CD4-positive, alpha-beta T cell treated with Interferon gamma for 1 hour (primary cell): ENCODE measurements around the gene CNTNAP2.
"Not testable (repeated sequence)": the region's sequence is repeated elsewhere in the genome, so short reads cannot be mapped to it uniquely, and the experiment has no call there.

ENCODE experiments used
- DNase-seq: peaks from one replicate; pipeline ENCODE4 v3.0.0-alpha.2; 2020

Gene CNTNAP2

DNA sequence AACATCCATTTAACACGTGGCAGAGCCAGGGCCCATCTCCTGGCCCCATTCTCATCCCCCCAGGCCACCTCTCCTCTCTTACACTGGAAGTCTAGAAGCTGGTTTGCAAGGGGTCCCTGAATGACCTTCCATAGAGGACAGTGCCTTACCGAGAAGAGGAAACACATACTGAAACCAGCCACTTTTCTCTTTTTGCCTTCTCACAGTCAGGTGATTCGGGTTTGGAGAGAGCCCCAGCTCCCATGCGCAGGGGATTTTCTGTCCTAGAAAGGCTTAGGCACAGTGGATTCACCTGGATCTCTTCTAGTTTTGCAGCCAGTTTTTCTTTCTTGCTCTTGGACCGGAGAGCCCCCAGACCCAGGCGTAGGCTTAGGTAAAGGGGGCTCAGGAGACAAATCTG lies 2139.8 kb downstream of the CNTNAP2 start:
- no peak for DNase-seq

DNA sequence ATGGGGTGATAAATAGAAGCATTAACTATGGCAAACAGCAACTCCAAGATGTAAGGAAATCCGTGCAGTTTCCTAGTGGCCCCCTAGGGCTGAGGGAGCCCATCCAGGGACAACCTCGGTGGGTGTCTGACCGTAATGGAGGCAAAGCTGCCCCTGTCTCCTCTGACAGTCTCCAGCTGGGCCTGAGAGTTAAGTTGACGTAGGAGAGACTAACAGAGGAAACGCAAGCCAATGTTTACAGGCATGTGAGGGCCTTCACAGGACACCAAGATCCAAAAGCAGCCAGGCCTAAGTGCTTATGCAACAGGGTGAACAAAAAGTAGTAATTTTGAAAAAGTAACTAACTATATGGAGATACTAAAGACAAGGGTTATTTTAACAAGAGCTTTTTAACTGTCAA lies 2144.0 kb downstream of the CNTNAP2 start:
- DNase-seq: no peak

DNA sequence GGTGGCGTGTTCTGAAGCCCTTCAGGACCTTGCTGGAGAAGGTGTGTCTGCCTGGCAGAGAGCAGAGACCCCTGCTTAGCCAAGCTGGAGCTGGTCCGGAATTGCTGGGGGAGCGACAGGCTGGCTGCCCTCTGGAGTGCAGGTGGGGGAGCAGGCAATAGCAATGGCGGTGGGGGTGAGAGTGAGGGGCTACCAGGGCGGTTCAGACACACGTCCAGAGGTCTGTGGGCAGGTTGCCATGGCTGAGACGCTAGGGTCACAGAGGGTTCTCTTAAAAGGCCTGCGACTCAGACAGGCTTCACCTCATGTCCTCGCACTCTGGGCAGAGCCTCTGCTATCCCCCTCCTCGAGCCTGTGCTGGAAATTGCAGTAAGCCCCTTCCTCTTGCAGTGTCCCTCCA lies 2144.9 kb downstream of the CNTNAP2 start:
- no peak for DNase-seq

DNA sequence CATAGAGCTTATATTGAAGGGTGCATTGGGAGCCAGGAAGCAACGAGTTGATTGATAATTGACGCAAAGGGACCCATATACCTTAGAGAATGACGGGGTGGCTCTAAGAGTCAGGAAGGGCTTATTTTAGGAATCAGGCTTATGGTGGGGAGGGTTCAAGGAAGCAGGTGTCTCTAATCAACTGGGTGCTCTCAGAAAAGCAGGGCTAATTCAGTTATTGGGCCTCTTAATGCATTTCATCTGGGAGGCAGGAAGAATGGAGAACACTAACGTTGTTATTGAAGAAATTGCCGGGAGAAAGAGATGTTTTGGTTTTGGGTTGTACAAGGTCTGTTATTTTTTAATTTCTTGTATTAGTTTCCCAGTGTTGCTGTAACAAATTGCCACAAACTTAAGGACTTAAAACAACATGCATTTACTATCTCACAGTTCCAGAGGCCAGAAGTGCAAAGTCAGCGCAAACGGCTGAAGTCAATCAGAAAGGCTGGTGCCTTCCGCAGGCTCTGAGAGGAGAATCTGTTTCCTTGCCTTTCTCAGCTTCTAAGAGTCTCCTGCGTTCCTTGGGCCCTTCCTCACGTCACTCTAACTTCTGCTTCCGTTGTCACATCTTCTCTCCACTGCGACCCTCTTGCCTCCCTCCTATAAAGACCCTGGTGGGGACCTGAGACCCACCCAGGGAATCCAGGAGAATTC lies 2145.5 kb downstream of the CNTNAP2 start:
- no peak for DNase-seq

DNA sequence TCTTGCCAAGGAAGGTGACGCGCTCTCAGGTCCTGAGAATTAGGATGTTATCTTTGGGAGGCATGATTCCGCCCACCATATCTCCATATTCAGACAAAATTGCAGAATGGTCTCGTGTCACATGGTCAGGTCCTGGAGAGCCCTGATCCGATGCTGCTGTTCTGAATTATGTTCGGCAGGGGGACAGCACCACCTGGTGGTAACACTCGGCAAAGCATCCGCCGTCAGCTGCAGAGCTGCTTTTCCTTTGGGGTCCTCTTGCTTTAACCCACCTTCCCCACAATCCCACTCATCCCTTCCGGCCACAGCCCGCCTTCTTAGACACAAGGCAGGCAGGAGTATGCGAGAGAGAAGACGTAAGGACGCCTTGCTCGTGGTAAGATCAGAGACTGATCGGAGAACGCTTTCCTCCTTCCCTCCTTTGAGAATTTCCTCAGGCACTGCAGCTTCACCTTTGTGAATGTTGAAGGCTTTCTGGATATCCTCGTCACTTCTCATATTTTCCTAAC lies 2146.2 kb downstream of the CNTNAP2 start:
- DNase-seq: peak; percentile 34

DNA sequence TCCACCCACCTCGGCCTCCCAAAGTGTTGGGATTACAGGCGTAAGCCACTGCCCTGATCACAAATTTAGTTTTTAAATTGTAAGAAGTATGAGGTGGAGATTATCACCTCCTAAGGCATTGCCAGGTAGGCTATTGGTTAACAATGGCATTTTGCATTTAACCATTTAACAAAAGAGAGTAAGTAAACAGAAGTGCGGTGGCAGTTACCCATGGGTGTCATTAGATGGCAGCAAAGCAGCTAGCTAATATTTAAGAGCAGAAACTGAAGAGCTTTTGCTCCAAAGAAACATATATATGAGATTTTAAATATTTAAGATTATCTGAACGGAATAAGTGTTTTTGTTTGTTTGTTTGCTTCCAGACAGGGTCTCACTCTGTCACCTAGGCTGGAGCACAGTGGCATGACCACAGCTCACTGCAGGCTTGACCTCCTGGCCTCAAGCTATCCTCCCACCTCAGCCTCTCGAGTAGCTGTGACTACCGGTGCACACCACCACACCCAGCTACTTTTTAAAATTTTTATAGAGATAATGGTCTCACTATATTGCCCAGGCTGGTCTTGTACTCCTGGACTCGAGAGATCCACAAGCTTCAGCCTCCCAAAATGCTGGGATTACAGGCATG lies 2148.4 kb downstream of the CNTNAP2 start:
- no peak for DNase-seq

DNA sequence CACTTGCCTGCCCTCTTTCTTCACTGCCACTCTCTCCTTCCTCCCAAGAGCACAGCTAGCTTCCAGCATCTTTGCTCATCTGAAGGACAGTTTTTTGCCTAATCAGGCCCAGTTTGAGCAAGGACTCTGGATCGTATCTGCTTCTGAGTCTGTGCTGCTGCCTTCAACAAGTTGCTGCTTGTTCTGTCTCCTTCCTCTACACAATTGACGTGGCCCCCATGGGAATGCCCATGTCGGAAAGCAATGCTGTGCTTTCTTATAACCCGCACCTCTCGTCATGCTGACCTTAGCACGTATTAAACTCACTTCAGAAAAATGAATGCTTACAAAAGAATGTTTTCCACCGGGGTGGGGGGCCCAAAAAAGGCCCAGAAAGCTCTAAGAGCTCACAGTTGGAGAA lies 2149.3 kb downstream of the CNTNAP2 start:
- no peak for DNase-seq

DNA sequence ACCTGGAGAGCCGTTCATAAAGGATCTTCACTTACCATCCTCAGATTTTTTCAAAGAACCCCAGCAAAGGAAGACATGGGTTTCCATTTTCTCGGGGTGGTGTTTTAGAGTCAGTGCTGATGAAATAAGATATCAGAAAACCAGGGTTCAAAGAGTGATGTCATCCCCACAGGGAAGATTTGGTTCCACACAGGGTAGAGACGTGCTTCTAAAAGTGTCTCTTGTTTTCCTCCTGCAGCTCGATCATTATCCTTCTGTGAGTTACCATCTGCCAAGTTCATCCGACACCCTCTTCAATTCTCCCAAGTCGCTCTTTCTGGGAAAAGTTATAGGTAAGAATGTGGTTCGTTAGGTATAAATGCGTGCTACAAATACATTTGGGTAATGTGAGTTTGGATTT lies 2150.2 kb downstream of the CNTNAP2 start:
- DNase-seq: no peak

DNA sequence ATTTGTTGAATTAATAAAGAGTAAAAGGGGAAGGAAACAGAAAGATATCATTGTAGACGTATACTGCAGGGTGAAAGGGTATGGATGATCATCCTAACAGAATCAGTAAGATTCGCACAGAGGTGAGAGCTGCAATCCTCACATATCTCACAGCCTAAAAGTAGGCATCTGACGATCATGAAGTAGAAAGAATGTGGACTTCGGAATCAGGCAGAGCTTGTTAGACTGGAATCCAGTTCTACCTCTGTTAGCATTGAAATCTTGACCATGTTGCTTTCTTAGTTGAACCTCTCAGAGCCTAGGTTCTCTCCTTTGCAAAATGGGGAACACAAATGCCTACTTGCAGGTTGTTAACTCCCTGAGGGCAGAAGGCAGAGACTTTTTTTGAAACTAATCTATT lies 2154.0 kb downstream of the CNTNAP2 start:
- DNase-seq: no peak

DNA sequence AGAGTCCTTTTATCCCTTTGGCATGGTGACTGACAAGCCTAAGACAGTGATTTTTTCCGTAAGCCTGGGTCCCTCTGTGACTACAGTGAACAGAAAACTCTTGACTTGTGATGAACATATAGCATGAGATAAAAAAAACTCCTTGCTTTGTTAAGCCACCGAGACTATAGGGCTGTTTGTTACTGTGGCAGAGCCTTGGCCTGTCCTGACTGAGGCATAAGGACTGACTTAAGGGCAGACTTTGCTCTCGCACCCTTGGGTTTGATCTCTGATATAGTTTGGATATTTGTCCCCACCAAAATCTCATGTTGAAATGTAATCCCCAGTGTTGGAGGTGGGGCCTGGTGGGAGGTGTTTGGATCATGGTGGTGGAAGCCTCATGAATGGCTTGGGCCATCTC lies 2157.5 kb downstream of the CNTNAP2 start:
- DNase-seq: no peak

DNA sequence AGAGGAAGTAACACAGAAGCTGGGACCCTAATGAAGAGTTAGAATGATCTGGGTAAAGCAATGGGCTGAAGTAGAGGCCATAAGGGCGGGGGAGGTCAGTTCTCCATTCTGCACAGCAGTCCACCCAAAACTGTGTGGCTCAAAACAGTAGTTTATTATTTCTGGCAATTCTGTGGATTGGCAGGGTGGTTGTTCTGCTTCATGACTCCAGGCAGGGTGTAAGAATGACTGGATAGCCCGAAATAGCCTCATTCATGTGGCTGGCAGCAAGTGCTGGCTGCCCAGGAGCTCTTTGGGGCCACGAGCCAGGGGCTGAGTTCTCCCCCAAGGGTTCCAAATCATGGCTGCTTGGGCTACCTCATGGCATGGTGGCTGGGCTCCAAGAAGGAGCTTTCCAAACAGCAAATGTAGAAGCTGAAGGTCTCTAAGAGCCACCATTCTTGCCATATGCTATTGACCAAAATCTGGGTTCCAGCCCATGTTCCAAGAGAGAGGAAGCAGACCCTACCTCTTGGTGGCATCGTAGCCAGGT lies 2158.8 kb downstream of the CNTNAP2 start:
- DNase-seq: no peak

DNA sequence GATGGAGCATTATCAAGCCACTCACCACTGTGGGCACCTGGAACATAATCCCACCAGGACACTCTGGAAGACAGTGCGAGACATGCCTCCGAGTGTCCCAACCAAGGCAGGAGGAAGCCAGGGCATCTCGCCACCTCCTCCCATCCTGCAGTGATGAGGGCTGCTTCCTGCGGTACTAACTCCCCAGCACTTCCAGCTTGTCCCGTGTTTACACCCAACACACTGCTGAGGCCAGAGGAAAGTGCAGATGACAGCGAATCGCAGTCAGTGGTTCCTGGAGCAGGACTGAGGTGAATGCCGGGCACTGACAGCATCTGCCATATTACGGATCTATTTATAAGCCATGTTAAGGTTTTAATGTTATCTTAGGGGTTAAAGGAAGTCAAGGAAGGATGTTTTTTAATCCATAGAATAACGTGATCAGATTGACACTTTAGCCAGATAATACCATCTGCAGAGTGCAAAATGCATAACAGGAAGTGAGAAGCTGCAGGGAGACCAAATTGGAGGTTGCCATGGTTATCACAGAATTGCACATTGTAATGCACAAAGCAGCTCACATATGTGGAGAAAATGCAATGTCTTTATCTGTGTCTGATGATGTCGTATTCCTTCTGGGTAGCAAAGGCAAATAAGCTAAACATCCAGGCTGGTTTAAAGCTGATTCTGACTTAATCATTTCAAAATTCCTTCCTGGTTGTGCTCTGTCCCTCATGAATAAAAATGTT lies 2159.9 kb downstream of the CNTNAP2 start:
- no peak for DNase-seq

DNA sequence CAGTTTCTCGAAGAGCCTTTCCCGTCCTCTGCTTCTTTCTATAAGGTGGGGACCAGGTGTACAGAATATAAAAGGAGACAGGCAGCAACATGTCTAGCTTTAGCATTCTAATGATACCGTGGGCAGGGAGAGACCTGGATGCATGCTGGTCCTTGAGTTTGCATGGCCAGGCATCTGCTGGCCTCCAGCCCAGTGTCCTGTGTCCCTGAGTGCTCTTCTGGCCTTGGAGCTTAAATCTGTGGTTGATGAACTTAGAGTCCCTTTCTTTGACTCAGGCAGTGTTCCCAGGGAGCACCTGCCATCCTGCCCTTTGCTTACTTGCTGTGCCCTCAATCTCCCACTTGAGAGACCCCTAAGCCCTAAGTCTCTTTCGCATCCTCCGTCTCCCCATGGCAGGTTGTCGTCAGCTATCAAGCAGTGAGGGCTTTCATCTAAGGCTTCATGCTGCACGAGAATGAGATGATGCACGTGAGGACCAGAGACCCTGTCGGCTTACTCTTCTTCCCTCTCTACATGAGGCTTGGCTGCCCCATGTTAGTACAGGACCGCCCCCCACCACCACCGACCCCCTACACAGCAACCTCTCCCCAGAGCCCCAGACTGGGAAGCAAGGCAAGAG lies 2160.6 kb downstream of the CNTNAP2 start:
- no peak for DNase-seq

DNA sequence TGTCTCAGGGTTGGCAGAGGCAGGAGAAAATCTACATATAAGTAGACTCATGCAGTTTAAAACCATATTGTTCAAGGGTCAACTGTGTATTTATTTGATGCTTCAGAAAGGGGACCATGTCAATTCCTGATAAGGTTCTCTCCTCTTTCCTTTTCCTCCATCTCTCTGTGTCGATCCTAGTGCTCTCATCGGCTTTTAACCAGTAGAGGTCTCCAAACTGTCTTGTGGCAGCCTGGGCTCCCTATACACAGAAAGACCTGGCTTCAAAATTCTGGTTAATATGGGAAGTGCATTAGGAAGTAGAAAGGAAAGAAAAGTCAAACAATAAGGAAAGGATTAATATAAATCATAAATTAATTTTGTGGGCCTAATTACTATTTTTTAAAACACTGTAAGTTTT lies 2169.5 kb downstream of the CNTNAP2 start:
- no peak for DNase-seq

DNA sequence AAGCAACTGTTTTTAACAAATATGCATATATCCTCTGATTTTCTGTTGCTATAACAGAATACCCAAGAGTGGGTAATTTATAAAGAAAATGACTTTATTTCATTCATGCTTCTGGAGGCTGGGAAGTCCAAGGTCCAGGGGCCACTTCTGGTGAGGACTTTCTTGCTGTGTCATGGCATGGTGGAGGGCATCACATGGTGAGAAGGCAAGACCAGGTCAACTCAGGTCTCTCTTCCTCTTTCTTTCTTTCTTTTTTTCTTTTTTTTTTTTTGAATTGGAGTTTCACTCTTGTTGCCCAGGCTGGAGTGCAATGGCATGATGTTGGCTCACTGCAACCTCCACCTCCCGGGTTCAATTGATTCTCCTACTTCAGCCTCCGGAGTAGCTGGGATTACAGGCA lies 2170.9 kb downstream of the CNTNAP2 start:
- DNase-seq: no peak

DNA sequence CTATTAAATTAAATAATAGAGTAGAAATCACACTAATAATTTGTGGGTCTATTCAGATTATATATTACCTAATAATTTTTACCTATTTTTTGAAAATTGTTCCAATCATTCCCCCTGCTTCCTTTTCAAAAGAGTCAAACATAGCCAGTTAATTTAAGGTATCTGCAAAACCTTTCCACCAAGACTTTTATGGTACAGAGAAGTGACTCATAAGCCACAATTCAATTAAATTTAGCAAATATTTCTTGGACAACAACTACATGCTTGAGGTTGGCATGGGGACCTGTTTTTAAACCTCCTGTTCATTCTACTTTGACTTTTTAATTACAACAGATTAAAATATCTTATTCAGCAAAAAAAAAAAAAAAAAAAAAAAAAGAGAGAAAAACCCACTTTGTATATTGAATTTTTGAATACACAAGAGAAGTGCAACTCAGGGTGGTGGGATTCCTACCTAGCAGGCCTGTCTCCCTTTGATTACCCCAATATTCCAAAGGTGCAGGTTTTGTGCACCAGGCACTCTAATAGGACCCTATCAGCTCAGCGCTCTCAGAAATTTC lies 2172.1 kb downstream of the CNTNAP2 start:
- DNase-seq: no peak

DNA sequence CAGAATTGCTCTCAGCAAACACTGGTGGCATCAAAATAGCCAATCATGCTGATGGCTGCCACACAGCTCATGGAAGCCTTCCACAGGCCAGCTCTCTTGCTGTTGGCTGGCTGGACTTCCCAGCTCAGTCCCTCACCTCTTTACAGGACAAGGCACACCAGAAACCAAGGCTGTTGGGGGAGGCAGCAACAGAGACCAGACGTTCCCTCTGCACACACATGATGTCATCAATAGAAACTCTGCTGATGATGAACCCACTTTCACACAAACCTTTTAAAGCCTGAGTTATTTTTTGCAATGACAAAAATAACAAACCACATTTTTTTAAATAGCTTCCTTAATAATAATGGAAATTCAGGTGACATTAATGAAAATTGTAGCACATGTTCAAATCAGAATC lies 2173.0 kb downstream of the CNTNAP2 start:
- no peak for DNase-seq

DNA sequence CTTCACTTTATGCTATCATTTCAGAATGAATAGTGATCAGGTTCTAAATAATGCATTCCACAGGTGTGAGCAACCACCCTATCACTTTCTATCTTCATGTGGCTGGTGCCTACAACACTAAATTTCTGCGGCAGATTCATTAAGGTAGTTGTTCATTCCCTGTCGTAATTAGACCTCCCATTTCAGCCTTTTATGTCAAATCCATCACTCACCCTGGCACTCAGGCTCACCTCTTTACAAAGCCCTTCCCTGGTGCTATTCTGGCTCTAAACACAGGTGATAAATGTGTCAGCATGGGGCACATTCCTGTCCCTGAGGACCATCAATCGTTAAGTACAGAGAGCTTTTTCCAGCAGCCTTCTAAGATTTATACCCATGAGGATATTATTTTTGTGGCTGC lies 2173.9 kb downstream of the CNTNAP2 start:
- DNase-seq: no peak

DNA sequence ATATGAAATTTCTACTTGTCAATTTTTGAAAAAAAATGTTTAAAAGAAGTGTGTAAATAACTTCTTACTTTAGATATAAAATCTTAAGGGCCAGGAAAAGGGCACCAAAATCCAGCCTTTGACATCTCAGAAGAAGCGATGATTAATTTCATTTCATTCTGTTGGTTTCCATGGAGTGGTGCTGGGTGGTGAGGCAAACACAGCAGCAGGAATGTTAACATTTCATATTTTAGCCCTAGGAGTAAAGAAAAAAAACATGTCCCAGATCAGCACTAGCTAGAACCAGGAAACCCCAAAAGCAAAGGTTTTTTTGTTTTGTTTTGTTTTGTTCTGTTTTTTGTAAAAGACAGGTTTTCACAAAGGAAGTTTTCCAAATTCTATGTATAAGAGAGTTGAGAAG lies 2175.2 kb downstream of the CNTNAP2 start:
- DNase-seq: no peak

DNA sequence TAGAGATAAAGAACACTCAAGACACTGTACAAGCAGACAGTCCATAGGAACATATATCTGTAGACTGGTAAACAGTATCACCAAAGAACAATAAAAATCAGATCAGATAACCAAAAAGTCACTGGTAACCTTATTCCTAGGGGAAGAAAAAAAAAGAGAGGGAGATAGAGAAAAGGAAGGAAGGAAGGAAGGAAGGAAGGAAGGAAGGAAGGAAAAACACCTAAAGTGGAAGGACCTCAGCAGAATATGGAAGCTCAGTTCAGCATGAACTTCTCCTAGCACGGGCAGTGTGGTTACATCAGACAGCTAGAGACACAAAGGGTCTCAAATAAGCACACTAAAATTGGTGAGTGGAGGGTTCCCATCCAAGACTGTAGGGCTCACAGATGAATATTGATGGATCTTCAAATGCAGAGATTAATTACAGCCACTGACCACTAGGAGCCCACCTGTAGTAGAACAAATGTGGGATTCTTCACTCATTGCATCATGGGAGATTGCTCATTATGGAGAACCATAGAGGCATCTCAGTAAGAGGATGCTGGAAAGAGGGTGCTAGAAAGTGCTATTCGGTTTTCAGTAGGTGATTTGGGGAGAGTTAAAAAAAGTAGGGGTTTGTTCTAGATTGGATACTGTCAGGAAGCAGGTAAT lies 2180.5 kb downstream of the CNTNAP2 start:
- no peak for DNase-seq

DNA sequence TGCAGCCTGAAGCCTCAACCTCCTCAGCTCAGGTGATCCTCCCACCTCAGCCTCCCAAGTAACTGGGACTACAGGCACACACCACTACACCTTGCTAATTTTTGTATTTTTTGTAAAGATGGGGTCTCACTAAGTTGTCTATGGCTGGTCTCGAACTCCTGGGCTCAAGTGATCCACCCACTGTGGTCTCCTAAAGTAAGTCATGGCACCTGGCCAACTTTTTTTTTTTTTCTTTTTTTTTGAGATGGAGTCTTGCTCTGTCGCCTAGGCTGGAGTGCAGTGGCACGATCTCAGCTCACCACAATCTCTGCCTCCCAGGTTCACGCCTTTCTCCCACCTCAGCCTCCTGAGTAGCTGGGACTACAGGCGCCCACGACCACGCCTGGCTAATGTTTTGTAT lies 2182.2 kb downstream of the CNTNAP2 start:
- not testable (repeated sequence) for DNase-seq
